Retinal pigment epithelial cell (primary cell): ENCODE results near the gene EIF2B4.

Source experiments
- DNase-seq: peaks from one replicate; pipeline ENCODE4 v3.0.0-alpha.2; 2010; ENCODE audit warnings: low read depth
- H3K4me3 ChIP-seq: 2 replicates; pipeline ENCODE4 v1.5.1; 2011; ENCODE audit warnings: mild to moderate bottlenecking, low read length, control low read depth, moderate library complexity
- TF ChIP-seq, protein P1 (sequence below): conservative IDR thresholded peaks from 2 replicates; pipeline ENCODE4 v1.5.1; 2011; ENCODE audit warnings: low read depth, low read length, control low read depth, inconsistent platforms

EIF2B4 gene

DNA sequence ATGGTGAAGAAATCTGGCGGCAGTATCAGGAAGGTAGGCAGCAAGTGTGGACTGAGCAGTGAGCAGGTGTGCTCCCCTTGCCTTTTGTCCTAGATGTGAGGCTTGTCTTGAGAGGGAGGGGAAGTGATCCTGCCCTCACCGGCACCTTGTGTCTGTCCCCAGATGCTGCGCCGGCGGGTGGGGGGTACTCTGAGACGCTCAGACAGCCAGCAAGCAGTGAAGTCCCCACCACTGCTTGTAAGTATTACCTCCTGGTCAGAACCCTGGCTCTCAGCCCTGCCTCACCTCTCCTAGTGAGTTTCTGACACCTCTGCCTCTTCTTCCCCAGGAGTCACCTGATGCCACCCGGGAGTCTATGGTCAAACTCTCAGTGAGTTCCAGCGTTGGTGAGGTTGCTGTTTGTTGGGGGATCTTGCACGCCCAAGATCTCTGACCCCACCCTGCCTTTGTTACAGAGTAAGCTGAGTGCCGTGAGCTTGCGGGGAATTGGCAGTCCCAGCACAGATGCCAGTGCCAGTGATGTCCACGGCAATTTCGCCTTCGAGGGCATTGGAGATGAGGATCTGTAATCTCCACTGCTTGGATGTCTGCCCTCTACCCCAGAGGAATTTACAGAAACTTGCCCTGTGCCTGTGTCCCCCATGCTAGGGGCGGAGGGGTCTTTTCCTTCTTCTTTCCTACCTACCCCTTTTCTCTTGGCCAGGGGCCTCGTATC, 6.2 kb upstream of the EIF2B4 start:
- TF ChIP-seq, protein P1, sequence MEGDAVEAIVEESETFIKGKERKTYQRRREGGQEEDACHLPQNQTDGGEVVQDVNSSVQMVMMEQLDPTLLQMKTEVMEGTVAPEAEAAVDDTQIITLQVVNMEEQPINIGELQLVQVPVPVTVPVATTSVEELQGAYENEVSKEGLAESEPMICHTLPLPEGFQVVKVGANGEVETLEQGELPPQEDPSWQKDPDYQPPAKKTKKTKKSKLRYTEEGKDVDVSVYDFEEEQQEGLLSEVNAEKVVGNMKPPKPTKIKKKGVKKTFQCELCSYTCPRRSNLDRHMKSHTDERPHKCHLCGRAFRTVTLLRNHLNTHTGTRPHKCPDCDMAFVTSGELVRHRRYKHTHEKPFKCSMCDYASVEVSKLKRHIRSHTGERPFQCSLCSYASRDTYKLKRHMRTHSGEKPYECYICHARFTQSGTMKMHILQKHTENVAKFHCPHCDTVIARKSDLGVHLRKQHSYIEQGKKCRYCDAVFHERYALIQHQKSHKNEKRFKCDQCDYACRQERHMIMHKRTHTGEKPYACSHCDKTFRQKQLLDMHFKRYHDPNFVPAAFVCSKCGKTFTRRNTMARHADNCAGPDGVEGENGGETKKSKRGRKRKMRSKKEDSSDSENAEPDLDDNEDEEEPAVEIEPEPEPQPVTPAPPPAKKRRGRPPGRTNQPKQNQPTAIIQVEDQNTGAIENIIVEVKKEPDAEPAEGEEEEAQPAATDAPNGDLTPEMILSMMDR = no peak
- no peak overlapping the region for H3K4me3 ChIP-seq
- DNase-seq = no peak

DNA sequence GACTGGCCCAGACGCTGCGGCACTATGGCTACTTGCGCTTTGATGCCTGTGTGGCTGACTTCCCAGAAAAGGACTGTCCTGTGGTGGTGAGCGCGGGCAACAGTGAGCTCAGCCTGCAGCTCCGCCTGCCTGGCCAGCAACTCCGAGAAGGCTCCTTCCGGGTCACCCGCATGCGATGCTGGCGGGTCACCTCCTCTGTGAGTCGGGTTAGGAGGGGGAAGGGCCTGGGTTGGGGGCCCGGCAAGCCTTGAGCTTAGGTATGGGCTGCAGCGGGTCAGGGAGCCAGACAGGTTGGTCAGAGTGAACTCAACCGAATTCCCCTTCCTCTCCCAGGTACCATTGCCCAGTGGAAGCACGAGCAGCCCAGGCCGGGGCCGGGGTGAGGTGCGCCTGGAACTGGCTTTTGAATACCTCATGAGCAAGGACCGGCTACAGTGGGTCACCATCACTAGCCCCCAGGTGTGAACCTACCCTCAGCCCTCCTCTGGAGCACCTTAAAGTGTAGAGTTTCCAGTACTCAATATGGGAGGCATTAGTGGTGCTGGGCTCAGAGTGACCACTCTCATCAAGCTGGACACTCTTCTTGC, 5.5 kb upstream of the EIF2B4 start:
- TF ChIP-seq, protein P1 = no peak
- no peak for DNase-seq
- H3K4me3 ChIP-seq = no peak overlapping the region

DNA sequence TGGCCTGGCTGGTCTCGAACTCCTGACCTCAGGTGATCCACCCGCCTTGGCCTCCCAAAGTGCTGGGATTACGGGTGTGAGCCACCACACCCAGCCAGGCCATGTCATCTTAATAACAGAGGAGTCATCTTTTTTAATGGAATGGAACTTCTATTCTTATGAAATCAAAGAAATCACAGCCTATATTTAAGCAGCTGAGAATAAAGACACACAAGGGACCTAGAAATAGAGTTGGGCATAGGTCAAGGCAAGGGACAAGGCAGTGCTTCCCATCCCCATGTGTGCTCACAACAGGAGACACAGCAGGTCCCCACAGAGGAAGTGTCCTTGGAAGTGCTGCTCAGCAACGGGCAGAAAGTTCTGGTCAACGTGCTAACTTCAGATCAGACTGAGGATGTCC, 3.4 kb upstream of the EIF2B4 start:
- TF ChIP-seq, protein P1 = no peak
- H3K4me3 ChIP-seq = no peak overlapping the region
- DNase-seq = no peak

- TF ChIP-seq, protein P1 = no peak
- DNase-seq = no peak
- H3K4me3 ChIP-seq = no peak overlapping the region
Observed at GRCh38 chr2:27372937-27373336, 2.8 kb upstream of the EIF2B4 start.

- H3K4me3 ChIP-seq = peak overlapping the region; percentile 75
- no peak for DNase-seq
- TF ChIP-seq, protein P1 = no peak
Observed at GRCh38 chr2:27370816-27371620, 880 bp upstream of the EIF2B4 start.

DNA sequence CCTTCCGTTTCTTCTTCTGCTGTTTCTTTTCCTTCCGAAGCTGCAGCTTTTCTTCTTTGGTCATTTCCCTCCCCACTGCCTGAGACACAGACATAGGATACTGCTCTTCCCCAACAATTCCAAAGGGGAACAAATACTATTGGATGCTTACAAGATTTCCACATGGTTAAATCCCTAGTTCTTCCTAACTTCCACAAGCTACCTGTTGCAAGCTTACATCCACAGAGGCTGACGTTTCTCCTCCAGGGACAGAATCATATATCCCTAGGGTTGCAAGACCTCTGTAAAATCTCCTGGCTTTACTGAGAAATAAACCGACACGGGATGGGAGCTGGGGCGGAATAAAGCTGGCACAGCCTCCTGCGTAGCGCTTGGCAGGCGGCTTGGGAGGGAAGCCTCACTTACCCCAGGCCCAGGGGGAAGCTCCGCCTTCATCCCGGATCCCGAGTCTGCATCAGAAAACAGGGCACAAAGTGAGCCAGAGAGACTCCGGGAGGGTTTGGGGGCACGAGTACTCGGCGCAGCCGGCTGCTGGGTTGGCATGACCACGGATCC, 590 bp downstream of the EIF2B4 start:
- DNase-seq = no peak
- peak overlapping the region; percentile 75 for H3K4me3 ChIP-seq
- TF ChIP-seq, protein P1 = no peak
